WTC11 (cell line): ENCODE results near the gene PRRC2C.

Source experiments
- CTCF ChIP-seq: fragments of 200-600 bp; IDR thresholded peaks from 2 replicates; pipeline ENCODE4 v1.8.0; 2022; ENCODE audit warnings: antibody characterized with exemption
- FOXK1 ChIP-seq: sonication (generic); formaldehyde crosslinking; IDR thresholded peaks from 2 replicates; pipeline ENCODE4 v1.8.0; 2022; ENCODE audit warnings: mild to moderate bottlenecking, moderate library complexity, missing genetic modification reagents
- FOXP1 ChIP-seq: sonication (generic); formaldehyde crosslinking; IDR thresholded peaks from 2 replicates; pipeline ENCODE4 v1.8.0; 2022; ENCODE audit warnings: missing genetic modification reagents, mild to moderate bottlenecking, moderate library complexity, borderline replicate concordance
- MAX ChIP-seq: sonication (generic); formaldehyde crosslinking; IDR thresholded peaks from 2 replicates; pipeline ENCODE4 v1.8.0; 2022; ENCODE audit warnings: mild to moderate bottlenecking, missing genetic modification reagents
- MLX ChIP-seq: sonication (generic); formaldehyde crosslinking; IDR thresholded peaks from 2 replicates; pipeline ENCODE4 v1.8.1; 2023; ENCODE audit warnings: mild to moderate bottlenecking, missing genetic modification reagents, moderate library complexity
- NFYB ChIP-seq: sonication (generic); formaldehyde crosslinking; conservative IDR thresholded peaks from 2 replicates; pipeline ENCODE4 v1.8.0; 2022; ENCODE audit warnings: low read depth, missing genetic modification reagents
- NR2C2 ChIP-seq: sonication (generic); formaldehyde crosslinking; IDR thresholded peaks from 2 replicates; pipeline ENCODE4 v1.8.0; 2022; ENCODE audit warnings: mild to moderate bottlenecking, missing genetic modification reagents
- TP53 ChIP-seq: sonication (generic); formaldehyde crosslinking; IDR thresholded peaks from 2 replicates; pipeline ENCODE4 v1.8.1; 2023; ENCODE audit warnings: mild to moderate bottlenecking, missing genetic modification reagents
- ZNF232 ChIP-seq: sonication (generic); formaldehyde crosslinking; IDR thresholded peaks from 2 replicates; pipeline ENCODE4 v1.8.0; 2022; ENCODE audit warnings: mild to moderate bottlenecking, missing genetic modification reagents
- TF ChIP-seq, protein P1 (sequence below): sonication (generic); formaldehyde crosslinking; conservative IDR thresholded peaks from 2 replicates; pipeline ENCODE4 v1.8.1; 2023; ENCODE audit warnings: mild to moderate bottlenecking, low read depth, missing genetic modification reagents, moderate library complexity
- TF ChIP-seq, protein P2 (sequence below): sonication (generic); formaldehyde crosslinking; IDR thresholded peaks from 2 replicates; pipeline ENCODE4 v1.8.0; 2023; ENCODE audit warnings: mild to moderate bottlenecking, missing genetic modification reagents
- TF ChIP-seq, protein P3 (sequence below): sonication (generic); formaldehyde crosslinking; IDR thresholded peaks from 2 replicates; pipeline ENCODE4 v1.8.1; 2022; ENCODE audit warnings: low read depth, missing genetic modification reagents, borderline replicate concordance
- TF ChIP-seq, protein P4 (sequence below): sonication (generic); formaldehyde crosslinking; IDR thresholded peaks from 2 replicates; pipeline ENCODE4 v1.8.0; 2022; ENCODE audit warnings: mild to moderate bottlenecking, missing genetic modification reagents
- TF ChIP-seq, protein P5 (sequence below): sonication (generic); formaldehyde crosslinking; IDR thresholded peaks from 2 replicates; pipeline ENCODE4 v1.8.1; 2023; ENCODE audit warnings: mild to moderate bottlenecking, missing genetic modification reagents, moderate library complexity

- TF ChIP-seq FOXK1 (CRISPR knock-in tag) (no peak), MLX (CRISPR knock-in tag) (no peak), CTCF (no peak), MAX (no peak), NFYB (CRISPR knock-in tag) (no peak), TP53 (CRISPR knock-in tag) (no peak), FOXP1 (CRISPR knock-in tag) (no peak), NR2C2 (CRISPR knock-in tag) (no peak), ZNF232 (CRISPR knock-in tag) (no peak)
- TF ChIP-seq, protein P1, sequence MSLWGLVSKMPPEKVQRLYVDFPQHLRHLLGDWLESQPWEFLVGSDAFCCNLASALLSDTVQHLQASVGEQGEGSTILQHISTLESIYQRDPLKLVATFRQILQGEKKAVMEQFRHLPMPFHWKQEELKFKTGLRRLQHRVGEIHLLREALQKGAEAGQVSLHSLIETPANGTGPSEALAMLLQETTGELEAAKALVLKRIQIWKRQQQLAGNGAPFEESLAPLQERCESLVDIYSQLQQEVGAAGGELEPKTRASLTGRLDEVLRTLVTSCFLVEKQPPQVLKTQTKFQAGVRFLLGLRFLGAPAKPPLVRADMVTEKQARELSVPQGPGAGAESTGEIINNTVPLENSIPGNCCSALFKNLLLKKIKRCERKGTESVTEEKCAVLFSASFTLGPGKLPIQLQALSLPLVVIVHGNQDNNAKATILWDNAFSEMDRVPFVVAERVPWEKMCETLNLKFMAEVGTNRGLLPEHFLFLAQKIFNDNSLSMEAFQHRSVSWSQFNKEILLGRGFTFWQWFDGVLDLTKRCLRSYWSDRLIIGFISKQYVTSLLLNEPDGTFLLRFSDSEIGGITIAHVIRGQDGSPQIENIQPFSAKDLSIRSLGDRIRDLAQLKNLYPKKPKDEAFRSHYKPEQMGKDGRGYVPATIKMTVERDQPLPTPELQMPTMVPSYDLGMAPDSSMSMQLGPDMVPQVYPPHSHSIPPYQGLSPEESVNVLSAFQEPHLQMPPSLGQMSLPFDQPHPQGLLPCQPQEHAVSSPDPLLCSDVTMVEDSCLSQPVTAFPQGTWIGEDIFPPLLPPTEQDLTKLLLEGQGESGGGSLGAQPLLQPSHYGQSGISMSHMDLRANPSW (CRISPR knock-in tag): no peak
- TF ChIP-seq, protein P2, sequence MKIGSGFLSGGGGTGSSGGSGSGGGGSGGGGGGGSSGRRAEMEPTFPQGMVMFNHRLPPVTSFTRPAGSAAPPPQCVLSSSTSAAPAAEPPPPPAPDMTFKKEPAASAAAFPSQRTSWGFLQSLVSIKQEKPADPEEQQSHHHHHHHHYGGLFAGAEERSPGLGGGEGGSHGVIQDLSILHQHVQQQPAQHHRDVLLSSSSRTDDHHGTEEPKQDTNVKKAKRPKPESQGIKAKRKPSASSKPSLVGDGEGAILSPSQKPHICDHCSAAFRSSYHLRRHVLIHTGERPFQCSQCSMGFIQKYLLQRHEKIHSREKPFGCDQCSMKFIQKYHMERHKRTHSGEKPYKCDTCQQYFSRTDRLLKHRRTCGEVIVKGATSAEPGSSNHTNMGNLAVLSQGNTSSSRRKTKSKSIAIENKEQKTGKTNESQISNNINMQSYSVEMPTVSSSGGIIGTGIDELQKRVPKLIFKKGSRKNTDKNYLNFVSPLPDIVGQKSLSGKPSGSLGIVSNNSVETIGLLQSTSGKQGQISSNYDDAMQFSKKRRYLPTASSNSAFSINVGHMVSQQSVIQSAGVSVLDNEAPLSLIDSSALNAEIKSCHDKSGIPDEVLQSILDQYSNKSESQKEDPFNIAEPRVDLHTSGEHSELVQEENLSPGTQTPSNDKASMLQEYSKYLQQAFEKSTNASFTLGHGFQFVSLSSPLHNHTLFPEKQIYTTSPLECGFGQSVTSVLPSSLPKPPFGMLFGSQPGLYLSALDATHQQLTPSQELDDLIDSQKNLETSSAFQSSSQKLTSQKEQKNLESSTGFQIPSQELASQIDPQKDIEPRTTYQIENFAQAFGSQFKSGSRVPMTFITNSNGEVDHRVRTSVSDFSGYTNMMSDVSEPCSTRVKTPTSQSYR (CRISPR knock-in tag): no peak
- TF ChIP-seq, protein P3, sequence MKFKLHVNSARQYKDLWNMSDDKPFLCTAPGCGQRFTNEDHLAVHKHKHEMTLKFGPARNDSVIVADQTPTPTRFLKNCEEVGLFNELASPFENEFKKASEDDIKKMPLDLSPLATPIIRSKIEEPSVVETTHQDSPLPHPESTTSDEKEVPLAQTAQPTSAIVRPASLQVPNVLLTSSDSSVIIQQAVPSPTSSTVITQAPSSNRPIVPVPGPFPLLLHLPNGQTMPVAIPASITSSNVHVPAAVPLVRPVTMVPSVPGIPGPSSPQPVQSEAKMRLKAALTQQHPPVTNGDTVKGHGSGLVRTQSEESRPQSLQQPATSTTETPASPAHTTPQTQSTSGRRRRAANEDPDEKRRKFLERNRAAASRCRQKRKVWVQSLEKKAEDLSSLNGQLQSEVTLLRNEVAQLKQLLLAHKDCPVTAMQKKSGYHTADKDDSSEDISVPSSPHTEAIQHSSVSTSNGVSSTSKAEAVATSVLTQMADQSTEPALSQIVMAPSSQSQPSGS (CRISPR knock-in tag): no peak
- TF ChIP-seq, protein P4, sequence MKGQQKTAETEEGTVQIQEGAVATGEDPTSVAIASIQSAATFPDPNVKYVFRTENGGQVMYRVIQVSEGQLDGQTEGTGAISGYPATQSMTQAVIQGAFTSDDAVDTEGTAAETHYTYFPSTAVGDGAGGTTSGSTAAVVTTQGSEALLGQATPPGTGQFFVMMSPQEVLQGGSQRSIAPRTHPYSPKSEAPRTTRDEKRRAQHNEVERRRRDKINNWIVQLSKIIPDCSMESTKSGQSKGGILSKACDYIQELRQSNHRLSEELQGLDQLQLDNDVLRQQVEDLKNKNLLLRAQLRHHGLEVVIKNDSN (CRISPR knock-in tag): no peak
- TF ChIP-seq, protein P5, sequence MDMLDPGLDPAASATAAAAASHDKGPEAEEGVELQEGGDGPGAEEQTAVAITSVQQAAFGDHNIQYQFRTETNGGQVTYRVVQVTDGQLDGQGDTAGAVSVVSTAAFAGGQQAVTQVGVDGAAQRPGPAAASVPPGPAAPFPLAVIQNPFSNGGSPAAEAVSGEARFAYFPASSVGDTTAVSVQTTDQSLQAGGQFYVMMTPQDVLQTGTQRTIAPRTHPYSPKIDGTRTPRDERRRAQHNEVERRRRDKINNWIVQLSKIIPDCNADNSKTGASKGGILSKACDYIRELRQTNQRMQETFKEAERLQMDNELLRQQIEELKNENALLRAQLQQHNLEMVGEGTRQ (CRISPR knock-in tag): no peak
Measured at GRCh38 chr1:171470726-171471125, 14.6 kb upstream of the PRRC2C start.
